Measurements from ENCODE around the gene CAPZA2.

CAPZA2 gene

GRCh38 chr7:116876664-116877442 is 14.5 kb downstream of the CAPZA2 start:
- Histone ChIP-seq H3K4me1 (ENCODE audit: control insufficient read depth, insufficient read depth, low read length, poor library complexity, severe bottlenecking) (peaks cover 12% of the 10 kb centered on the region), H3K9me3 (ENCODE audit: control insufficient read depth, low read length) (no peaks in the 10 kb centered on the region), H3K36me3 (ENCODE audit: control insufficient read depth, insufficient read depth, low read length) (no peaks in the 10 kb centered on the region), H3K27me3 (replicated peaks; ENCODE audit: control insufficient read depth, insufficient read depth, low read length, poor library complexity, severe bottlenecking) (no peaks in the 10 kb centered on the region), H3K27ac (ENCODE audit: insufficient read depth, low read length, poor library complexity, severe bottlenecking) (no peak overlapping the region), H3K4me3 (ENCODE audit: insufficient read depth, low read depth, low read length, poor library complexity, severe bottlenecking) (no peak overlapping the region)
- DNase-seq: no peak

GRCh38 chr7:116877443-116878217 is 15.2 kb downstream of the CAPZA2 start:
- H3K4me1 ChIP-seq (ENCODE audit: control insufficient read depth, insufficient read depth, low read length, poor library complexity, severe bottlenecking): peaks cover 6% of the 10 kb centered on the region
- H3K4me3 ChIP-seq (ENCODE audit: insufficient read depth, low read depth, low read length, poor library complexity, severe bottlenecking): no peak overlapping the region
- H3K27ac ChIP-seq (ENCODE audit: insufficient read depth, low read length, poor library complexity, severe bottlenecking): no peak overlapping the region
- H3K36me3 ChIP-seq (ENCODE audit: control insufficient read depth, insufficient read depth, low read length): no peaks in the 10 kb centered on the region
- no peaks in the 10 kb centered on the region for H3K27me3 ChIP-seq (replicated peaks; ENCODE audit: control insufficient read depth, insufficient read depth, low read length, poor library complexity, severe bottlenecking)
- no peaks in the 10 kb centered on the region for H3K9me3 ChIP-seq (ENCODE audit: control insufficient read depth, low read length)
- no peak for DNase-seq

GRCh38 chr7:116884691-116885090 is 22.3 kb downstream of the CAPZA2 start:
- no peaks in the 10 kb centered on the region for H3K9me3 ChIP-seq (ENCODE audit: control insufficient read depth, low read length)
- no peak overlapping the region for H3K27ac ChIP-seq (ENCODE audit: insufficient read depth, low read length, poor library complexity, severe bottlenecking)
- H3K4me3 ChIP-seq (ENCODE audit: insufficient read depth, low read depth, low read length, poor library complexity, severe bottlenecking): no peak overlapping the region
- H3K4me1 ChIP-seq (ENCODE audit: control insufficient read depth, insufficient read depth, low read length, poor library complexity, severe bottlenecking): no peaks in the 10 kb centered on the region
- no peak for DNase-seq
- no peaks in the 10 kb centered on the region for H3K27me3 ChIP-seq (replicated peaks; ENCODE audit: control insufficient read depth, insufficient read depth, low read length, poor library complexity, severe bottlenecking)
- peaks cover 6% of the 10 kb centered on the region for H3K36me3 ChIP-seq (ENCODE audit: control insufficient read depth, insufficient read depth, low read length)

GRCh38 chr7:116885724-116886123 is 23.3 kb downstream of the CAPZA2 start:
- Histone ChIP-seq H3K36me3 (ENCODE audit: control insufficient read depth, insufficient read depth, low read length) (peaks cover 6% of the 10 kb centered on the region), H3K27me3 (replicated peaks; ENCODE audit: control insufficient read depth, insufficient read depth, low read length, poor library complexity, severe bottlenecking) (no peaks in the 10 kb centered on the region), H3K4me1 (ENCODE audit: control insufficient read depth, insufficient read depth, low read length, poor library complexity, severe bottlenecking) (no peaks in the 10 kb centered on the region), H3K9me3 (ENCODE audit: control insufficient read depth, low read length) (no peaks in the 10 kb centered on the region), H3K4me3 (ENCODE audit: insufficient read depth, low read depth, low read length, poor library complexity, severe bottlenecking) (no peak overlapping the region), H3K27ac (ENCODE audit: insufficient read depth, low read length, poor library complexity, severe bottlenecking) (no peak overlapping the region)
- no peak for DNase-seq

- Histone ChIP-seq H3K4me3 (ENCODE audit: insufficient read depth, low read depth, low read length, poor library complexity, severe bottlenecking) (no peak overlapping the region), H3K27me3 (replicated peaks; ENCODE audit: control insufficient read depth, insufficient read depth, low read length, poor library complexity, severe bottlenecking) (no peaks in the 10 kb centered on the region), H3K36me3 (ENCODE audit: control insufficient read depth, insufficient read depth, low read length) (peaks cover 6% of the 10 kb centered on the region), H3K27ac (ENCODE audit: insufficient read depth, low read length, poor library complexity, severe bottlenecking) (no peak overlapping the region), H3K9me3 (ENCODE audit: control insufficient read depth, low read length) (no peaks in the 10 kb centered on the region), H3K4me1 (ENCODE audit: control insufficient read depth, insufficient read depth, low read length, poor library complexity, severe bottlenecking) (no peaks in the 10 kb centered on the region)
- no peak for DNase-seq
Observed at GRCh38 chr7:116886543-116887156, 24.3 kb downstream of the CAPZA2 start.

GRCh38 chr7:116888895-116889294 is 26.5 kb downstream of the CAPZA2 start:
- no peaks in the 10 kb centered on the region for H3K9me3 ChIP-seq (ENCODE audit: control insufficient read depth, low read length)
- H3K4me1 ChIP-seq (ENCODE audit: control insufficient read depth, insufficient read depth, low read length, poor library complexity, severe bottlenecking): no peaks in the 10 kb centered on the region
- no peak overlapping the region for H3K27ac ChIP-seq (ENCODE audit: insufficient read depth, low read length, poor library complexity, severe bottlenecking)
- no peaks in the 10 kb centered on the region for H3K27me3 ChIP-seq (replicated peaks; ENCODE audit: control insufficient read depth, insufficient read depth, low read length, poor library complexity, severe bottlenecking)
- DNase-seq: no peak
- no peak overlapping the region for H3K4me3 ChIP-seq (ENCODE audit: insufficient read depth, low read depth, low read length, poor library complexity, severe bottlenecking)
- H3K36me3 ChIP-seq (ENCODE audit: control insufficient read depth, insufficient read depth, low read length): peaks cover 19% of the 10 kb centered on the region

GRCh38 chr7:116895849-116896248 is 33.5 kb downstream of the CAPZA2 start:
- H3K27me3 ChIP-seq (replicated peaks; ENCODE audit: control insufficient read depth, insufficient read depth, low read length, poor library complexity, severe bottlenecking): no peaks in the 10 kb centered on the region
- peaks cover 23% of the 10 kb centered on the region for H3K36me3 ChIP-seq (ENCODE audit: control insufficient read depth, insufficient read depth, low read length)
- H3K27ac ChIP-seq (ENCODE audit: insufficient read depth, low read length, poor library complexity, severe bottlenecking): no peak overlapping the region
- no peaks in the 10 kb centered on the region for H3K4me1 ChIP-seq (ENCODE audit: control insufficient read depth, insufficient read depth, low read length, poor library complexity, severe bottlenecking)
- no peak for DNase-seq
- H3K9me3 ChIP-seq (ENCODE audit: control insufficient read depth, low read length): no peaks in the 10 kb centered on the region
- H3K4me3 ChIP-seq (ENCODE audit: insufficient read depth, low read depth, low read length, poor library complexity, severe bottlenecking): no peak overlapping the region

- no peak for DNase-seq
- no peak overlapping the region for H3K4me3 ChIP-seq (ENCODE audit: insufficient read depth, low read depth, low read length, poor library complexity, severe bottlenecking)
- no peaks in the 10 kb centered on the region for H3K9me3 ChIP-seq (ENCODE audit: control insufficient read depth, low read length)
- no peaks in the 10 kb centered on the region for H3K27me3 ChIP-seq (replicated peaks; ENCODE audit: control insufficient read depth, insufficient read depth, low read length, poor library complexity, severe bottlenecking)
- no peak overlapping the region for H3K27ac ChIP-seq (ENCODE audit: insufficient read depth, low read length, poor library complexity, severe bottlenecking)
- peaks cover 17% of the 10 kb centered on the region for H3K36me3 ChIP-seq (ENCODE audit: control insufficient read depth, insufficient read depth, low read length)
- H3K4me1 ChIP-seq (ENCODE audit: control insufficient read depth, insufficient read depth, low read length, poor library complexity, severe bottlenecking): no peaks in the 10 kb centered on the region
Observed at GRCh38 chr7:116897661-116898060, 35.3 kb downstream of the CAPZA2 start.

GRCh38 chr7:116899308-116899707 is 36.9 kb downstream of the CAPZA2 start:
- Histone ChIP-seq H3K27me3 (replicated peaks; ENCODE audit: control insufficient read depth, insufficient read depth, low read length, poor library complexity, severe bottlenecking) (no peaks in the 10 kb centered on the region), H3K4me3 (ENCODE audit: insufficient read depth, low read depth, low read length, poor library complexity, severe bottlenecking) (no peak overlapping the region), H3K9me3 (ENCODE audit: control insufficient read depth, low read length) (no peaks in the 10 kb centered on the region), H3K36me3 (ENCODE audit: control insufficient read depth, insufficient read depth, low read length) (peaks cover 10% of the 10 kb centered on the region), H3K27ac (ENCODE audit: insufficient read depth, low read length, poor library complexity, severe bottlenecking) (no peak overlapping the region), H3K4me1 (ENCODE audit: control insufficient read depth, insufficient read depth, low read length, poor library complexity, severe bottlenecking) (no peaks in the 10 kb centered on the region)
- no peak for DNase-seq

- H3K36me3 ChIP-seq (ENCODE audit: control insufficient read depth, insufficient read depth, low read length): peaks cover 16% of the 10 kb centered on the region
- no peak overlapping the region for H3K27ac ChIP-seq (ENCODE audit: insufficient read depth, low read length, poor library complexity, severe bottlenecking)
- H3K27me3 ChIP-seq (replicated peaks; ENCODE audit: control insufficient read depth, insufficient read depth, low read length, poor library complexity, severe bottlenecking): no peaks in the 10 kb centered on the region
- H3K4me3 ChIP-seq (ENCODE audit: insufficient read depth, low read depth, low read length, poor library complexity, severe bottlenecking): no peak overlapping the region
- no peaks in the 10 kb centered on the region for H3K9me3 ChIP-seq (ENCODE audit: control insufficient read depth, low read length)
- no peaks in the 10 kb centered on the region for H3K4me1 ChIP-seq (ENCODE audit: control insufficient read depth, insufficient read depth, low read length, poor library complexity, severe bottlenecking)
- DNase-seq: no peak
Observed at GRCh38 chr7:116901143-116901542, 38.8 kb downstream of the CAPZA2 start.
